ENCODE results near the gene NUSAP1. TPM values are rescaled to one million over a fixed set of nuclear protein-coding genes. Genes with fewer than 3 reads are reported as not detected.
"Not testable (repeated sequence)": the region's sequence is repeated elsewhere in the genome, so short reads cannot be mapped to it uniquely, and the experiment has no call there.

The NUSAP1 gene
- total RNA-seq, 1 experiment from 2014 or later, result 158 TPM

DNA sequence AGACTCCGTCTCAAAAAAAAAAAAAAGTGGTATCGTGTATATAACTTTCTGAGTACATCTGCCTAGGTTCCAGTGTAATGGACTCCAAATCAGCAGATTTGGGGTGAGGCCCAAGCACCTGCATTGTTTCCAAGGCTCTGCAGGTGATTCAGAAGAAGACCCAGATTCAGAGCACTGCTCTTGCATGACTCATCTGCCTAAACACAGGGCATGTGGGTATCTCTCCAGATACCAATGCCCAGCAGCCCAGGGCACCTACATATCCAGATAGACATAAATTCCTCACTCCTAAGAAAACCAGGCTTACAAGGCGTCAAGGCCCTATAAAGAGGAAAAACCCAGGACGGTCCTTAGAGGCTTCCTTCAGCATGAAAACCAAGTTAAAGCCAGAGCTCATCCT lies 45.3 kb downstream of the NUSAP1 start:
- Histone ChIP-seq H4K20me1 (ENCODE audit: control insufficient read depth, insufficient read depth, insufficient read length) (no peaks in the 10 kb centered on the region), H3K18ac (ENCODE audit: insufficient read length, low read depth, low read length) (no peak overlapping the region), H3K9me3 (ENCODE audit: control insufficient read depth, low read depth, low read length) (no peaks in the 10 kb centered on the region), H4K8ac (replicated peaks; ENCODE audit: insufficient read length, low read depth, low read length) (no peak overlapping the region), H3K27me3 (ENCODE audit: insufficient read depth, low read length) (no peaks in the 10 kb centered on the region), H3K14ac (ENCODE audit: insufficient read depth, low read length) (no peak overlapping the region), H2AFZ (ENCODE audit: low read length) (no peak overlapping the region), H4K5ac (ENCODE audit: insufficient read length, low read depth, low read length) (no peak overlapping the region), H3K9ac (ENCODE audit: extremely low read depth, insufficient read length, low read length) (no peak overlapping the region), H3K4me2 (ENCODE audit: insufficient read depth, insufficient read length, low read length) (no peak overlapping the region), H3K23me2 (ENCODE audit: insufficient read length, low read depth, low read length, poor library complexity, severe bottlenecking) (no peaks in the 10 kb centered on the region), H3K79me1 (ENCODE audit: insufficient read depth, low read depth, low read length, poor library complexity, severe bottlenecking) (no peaks in the 10 kb centered on the region), H3K79me2 (ENCODE audit: insufficient read depth, low read length) (no peaks in the 10 kb centered on the region), H2BK5ac (ENCODE audit: insufficient read length, low read length) (no peak overlapping the region), H3K23ac (ENCODE audit: insufficient read length, low read depth, low read length) (no peak overlapping the region), H2BK20ac (ENCODE audit: low read depth, low read length, poor library complexity, severe bottlenecking) (no peak overlapping the region), H3T11ph (ENCODE audit: low read length) (no peak overlapping the region), H2BK120ac (ENCODE audit: low read depth, low read length, poor library complexity, severe bottlenecking) (no peak overlapping the region), H2BK12ac (ENCODE audit: insufficient read length, low read depth, low read length) (no peak overlapping the region), H2BK15ac (ENCODE audit: low read depth, low read length) (no peak overlapping the region), H3K27ac (ENCODE audit: insufficient read length, low read depth, low read length) (no peak overlapping the region), H3K4me1 (ENCODE audit: insufficient read depth, low read length) (no peaks in the 10 kb centered on the region), H4K91ac (ENCODE audit: insufficient read length, low read depth, low read length) (no peak overlapping the region), H3K56ac (ENCODE audit: insufficient read length, low read depth, low read length) (no peak overlapping the region), H3K4ac (ENCODE audit: low read depth, low read length) (no peak overlapping the region), H2AK5ac (ENCODE audit: insufficient read length, low read length) (no peak overlapping the region)
- TF ChIP-seq, protein P1, sequence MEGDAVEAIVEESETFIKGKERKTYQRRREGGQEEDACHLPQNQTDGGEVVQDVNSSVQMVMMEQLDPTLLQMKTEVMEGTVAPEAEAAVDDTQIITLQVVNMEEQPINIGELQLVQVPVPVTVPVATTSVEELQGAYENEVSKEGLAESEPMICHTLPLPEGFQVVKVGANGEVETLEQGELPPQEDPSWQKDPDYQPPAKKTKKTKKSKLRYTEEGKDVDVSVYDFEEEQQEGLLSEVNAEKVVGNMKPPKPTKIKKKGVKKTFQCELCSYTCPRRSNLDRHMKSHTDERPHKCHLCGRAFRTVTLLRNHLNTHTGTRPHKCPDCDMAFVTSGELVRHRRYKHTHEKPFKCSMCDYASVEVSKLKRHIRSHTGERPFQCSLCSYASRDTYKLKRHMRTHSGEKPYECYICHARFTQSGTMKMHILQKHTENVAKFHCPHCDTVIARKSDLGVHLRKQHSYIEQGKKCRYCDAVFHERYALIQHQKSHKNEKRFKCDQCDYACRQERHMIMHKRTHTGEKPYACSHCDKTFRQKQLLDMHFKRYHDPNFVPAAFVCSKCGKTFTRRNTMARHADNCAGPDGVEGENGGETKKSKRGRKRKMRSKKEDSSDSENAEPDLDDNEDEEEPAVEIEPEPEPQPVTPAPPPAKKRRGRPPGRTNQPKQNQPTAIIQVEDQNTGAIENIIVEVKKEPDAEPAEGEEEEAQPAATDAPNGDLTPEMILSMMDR (conservative IDR thresholded peaks at IDR 0.05), result no peak
- Mint-ChIP-seq H3K4me3 (no peak overlapping the region), H3K27me3 (ENCODE audit: low read depth) (peaks cover 1% of the 10 kb centered on the region; the same call in 1 of the 2 replicates), H3K9me3 (peaks cover 6 to 12% of the 10 kb centered on the region in 2 experiments), H3K27ac (peak overlapping the region in 1 of 3 experiments; percentile 44; a peak in 1 of 7 replicates), H3K36me3 (ENCODE audit: insufficient read depth in 1 of 3, low read depth in 3 of 3) (peaks cover 63 to 78% (median 73%) of the 10 kb centered on the region in 3 experiments), H3K4me1 (no peaks in the 10 kb centered on the region)
- WGBS (ENCODE audit: extremely low coverage, insufficient read length, low lambda C conversion rate), result no CpG with 5 or more reads among the region's 4 CpGs
- no peak for DNase-seq

DNA sequence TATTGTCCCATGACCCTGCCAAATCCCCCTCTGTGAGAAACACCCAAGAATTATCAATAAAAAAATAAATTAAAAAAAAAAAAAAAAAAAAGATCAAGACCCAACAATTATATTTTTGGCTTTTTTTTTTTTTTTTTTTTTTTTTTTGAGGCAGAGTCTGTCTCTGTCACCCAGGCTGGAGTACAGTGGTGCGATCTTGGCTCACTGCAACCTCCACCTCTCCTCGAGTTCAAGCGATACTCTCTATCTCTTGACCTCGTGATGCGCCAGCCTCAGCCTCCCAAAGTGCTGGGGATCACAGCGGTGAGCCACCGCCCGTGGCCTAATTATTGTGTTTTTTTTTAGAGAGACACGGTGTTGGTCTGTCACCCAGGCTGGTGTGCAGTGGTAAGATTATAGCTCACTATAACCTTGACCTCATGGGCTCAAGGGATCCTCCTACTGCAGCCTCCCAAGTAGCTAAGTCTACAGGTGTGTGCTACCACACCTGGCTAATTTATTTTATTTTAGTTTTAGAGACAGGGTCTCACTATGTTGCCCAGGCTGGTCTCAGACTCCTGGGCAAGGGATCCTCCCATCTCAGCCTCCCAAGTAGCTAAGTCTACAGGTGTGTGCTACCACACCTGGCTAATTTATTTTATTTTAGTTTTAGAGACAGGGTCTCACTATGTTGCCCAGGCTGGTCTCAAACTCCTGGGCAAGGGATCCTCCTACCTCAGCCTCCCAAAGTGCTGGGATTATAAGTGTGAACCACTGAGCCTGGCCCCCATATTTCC lies 51.5 kb downstream of the NUSAP1 start:
- H3K36me3 Mint-ChIP-seq (ENCODE audit: insufficient read depth in 1 of 3, low read depth in 3 of 3), result peaks cover 25 to 35% (median 29%) of the 10 kb centered on the region in 3 experiments
- H3K4me2 ChIP-seq (ENCODE audit: insufficient read depth, insufficient read length, low read length); H3K27me3 ChIP-seq (ENCODE audit: insufficient read depth, low read length); H2BK5ac ChIP-seq (ENCODE audit: insufficient read length, low read length); H3K56ac ChIP-seq (ENCODE audit: insufficient read length, low read depth, low read length); H2BK120ac ChIP-seq (ENCODE audit: low read depth, low read length, poor library complexity, severe bottlenecking); DNase-seq; H3K27me3 Mint-ChIP-seq (ENCODE audit: low read depth); H3K4me1 ChIP-seq (ENCODE audit: insufficient read depth, low read length); H3K9ac ChIP-seq (ENCODE audit: extremely low read depth, insufficient read length, low read length); H3K4me1 Mint-ChIP-seq; H3K18ac ChIP-seq (ENCODE audit: insufficient read length, low read depth, low read length); H2BK12ac ChIP-seq (ENCODE audit: insufficient read length, low read depth, low read length); H3K23me2 ChIP-seq (ENCODE audit: insufficient read length, low read depth, low read length, poor library complexity, severe bottlenecking); H3K27ac Mint-ChIP-seq; H4K5ac ChIP-seq (ENCODE audit: insufficient read length, low read depth, low read length); H3K27ac ChIP-seq (ENCODE audit: insufficient read length, low read depth, low read length); H3K23ac ChIP-seq (ENCODE audit: insufficient read length, low read depth, low read length); H3K79me2 ChIP-seq (ENCODE audit: insufficient read depth, low read length); H2BK20ac ChIP-seq (ENCODE audit: low read depth, low read length, poor library complexity, severe bottlenecking); H4K20me1 ChIP-seq (ENCODE audit: control insufficient read depth, insufficient read depth, insufficient read length); H4K8ac ChIP-seq (replicated peaks; ENCODE audit: insufficient read length, low read depth, low read length); H3K4me3 Mint-ChIP-seq; H2BK15ac ChIP-seq (ENCODE audit: low read depth, low read length); H2AFZ ChIP-seq (ENCODE audit: low read length); H3K14ac ChIP-seq (ENCODE audit: insufficient read depth, low read length); H3T11ph ChIP-seq (ENCODE audit: low read length); H3K9me3 ChIP-seq (ENCODE audit: control insufficient read depth, low read depth, low read length); H4K91ac ChIP-seq (ENCODE audit: insufficient read length, low read depth, low read length); H3K79me1 ChIP-seq (ENCODE audit: insufficient read depth, low read depth, low read length, poor library complexity, severe bottlenecking); H3K4ac ChIP-seq (ENCODE audit: low read depth, low read length); H2AK5ac ChIP-seq (ENCODE audit: insufficient read length, low read length): not testable (repeated sequence)
- WGBS (ENCODE audit: extremely low coverage, insufficient read length, low lambda C conversion rate), result no CpG with 5 or more reads among the region's 9 CpGs
- peaks cover 6 to 12% of the 10 kb centered on the region in 2 experiments for H3K9me3 Mint-ChIP-seq
